Measurements from ENCODE around the gene KLHDC3. TPM values are rescaled to one million over a fixed set of nuclear protein-coding genes. Genes with fewer than 3 reads are reported as not detected.
A peak's percentile ranks its signal among the peaks of the same experiment; 100 is the strongest.

The KLHDC3 gene
- total RNA-seq, 1 experiment from 2014 or later, result 53.7 TPM

DNA sequence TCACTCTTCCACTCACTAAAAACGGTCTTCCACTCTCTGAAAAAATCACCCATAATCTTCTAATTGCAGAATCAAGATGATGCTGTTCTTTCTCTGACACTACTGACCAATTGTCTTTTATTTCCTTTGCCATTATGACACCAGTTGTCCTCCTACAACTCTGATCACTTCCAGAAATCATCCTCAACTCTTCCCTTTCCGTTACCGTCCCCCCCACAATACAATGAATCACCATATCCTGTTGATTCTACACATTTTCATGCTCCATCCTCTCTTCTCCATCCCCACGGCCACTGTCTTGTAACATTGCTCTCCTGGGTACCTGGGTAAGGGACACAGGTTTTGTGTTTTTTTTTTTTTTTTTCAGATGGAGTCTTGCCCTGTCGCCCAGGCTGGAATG lies 32.2 kb upstream of the KLHDC3 start:
- no peak overlapping the region for H3K27ac ChIP-seq (ENCODE audit: low read length)
- no peaks in the 10 kb centered on the region for H4K20me1 ChIP-seq (ENCODE audit: insufficient read depth, low read depth, low read length)
- H3K9ac ChIP-seq (ENCODE audit: low read length), result no peak overlapping the region
- peaks cover 52% of the 10 kb centered on the region for H3K4me1 ChIP-seq (ENCODE audit: low read length)
- H2AFZ ChIP-seq (ENCODE audit: low read length), result no peak overlapping the region
- H3K27me3 ChIP-seq (ENCODE audit: low read length), result no peaks in the 10 kb centered on the region
- no peaks in the 10 kb centered on the region for H3K9me3 ChIP-seq (ENCODE audit: low read length)
- peaks cover 44% of the 10 kb centered on the region for H3K79me2 ChIP-seq (ENCODE audit: low read length)
- H3K4me3 ChIP-seq (ENCODE audit: low read length), result no peak overlapping the region
- no peak for DNase-seq
- no peak overlapping the region for H3K4me2 ChIP-seq (ENCODE audit: low read depth, low read length, poor library complexity, severe bottlenecking)
- H3K9me2 ChIP-seq (replicated peaks; ENCODE audit: insufficient read depth, low read length), result no peaks in the 10 kb centered on the region
- H3K36me3 ChIP-seq (ENCODE audit: insufficient read depth, low read length), result peaks cover 4% of the 10 kb centered on the region; the same call in 1 of the 2 replicates

- Histone ChIP-seq H3K4me2 (ENCODE audit: low read depth, low read length, poor library complexity, severe bottlenecking) (peak within 1 kb of the TSS; percentile 81), H3K79me2 (ENCODE audit: low read length) (peaks cover 47% of the 10 kb centered on the region), H3K9ac (ENCODE audit: low read length) (peak within 1 kb of the TSS; percentile 94), H3K9me3 (ENCODE audit: low read length) (no peaks in the 10 kb centered on the region), H3K4me3 (ENCODE audit: low read length) (peak within 1 kb of the TSS; percentile 76), H3K27ac (ENCODE audit: low read length) (peak within 1 kb of the TSS; percentile 59), H3K4me1 (ENCODE audit: low read length) (peaks cover 38% of the 10 kb centered on the region), H3K36me3 (ENCODE audit: insufficient read depth, low read length) (no peaks in the 10 kb centered on the region), H4K20me1 (ENCODE audit: insufficient read depth, low read depth, low read length) (no peaks in the 10 kb centered on the region), H3K27me3 (ENCODE audit: low read length) (no peaks in the 10 kb centered on the region), H2AFZ (ENCODE audit: low read length) (peak within 1 kb of the TSS; percentile 69; the same call in 1 of the 2 replicates), H3K9me2 (replicated peaks; ENCODE audit: insufficient read depth, low read length) (no peaks in the 10 kb centered on the region)
- DNase-seq, result peak; percentile 99
Measured at GRCh38 chr6:42984001-42984923, 29.8 kb upstream of the KLHDC3 start, which contains the start of gene PPP2R5D. Gene PPP2R5D, plus strand, starts transcription at chr6:42984570. Its CDS starts 108 bp downstream, at chr6:42984678.

DNA sequence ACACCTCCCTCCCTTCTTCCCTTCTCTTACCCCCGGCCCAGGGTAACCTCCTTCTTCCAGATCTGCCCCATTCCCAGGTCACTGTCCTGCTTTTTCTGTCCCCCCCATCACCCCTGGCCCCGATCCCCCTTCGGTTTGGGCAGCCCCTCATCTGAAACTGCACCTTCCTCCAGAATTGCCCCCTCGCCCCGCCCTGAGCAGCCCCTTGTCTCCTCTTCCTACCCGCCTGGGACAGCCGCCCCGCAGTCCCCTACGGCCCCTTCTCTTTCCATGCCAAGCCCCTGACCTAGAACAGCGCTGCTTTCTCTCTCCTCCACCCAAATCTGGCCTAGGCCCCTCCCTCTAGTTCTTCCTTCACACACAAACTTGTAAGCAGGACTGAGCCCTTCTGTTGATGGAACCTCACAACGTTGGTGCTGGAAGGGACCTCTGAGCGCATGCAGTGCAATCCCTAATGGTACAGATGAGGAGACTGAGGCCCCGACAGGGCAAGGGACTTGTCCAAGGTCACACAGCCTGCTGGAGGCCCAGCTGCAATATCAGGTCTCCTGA lies 29.0 kb upstream of the KLHDC3 start:
- H3K27ac ChIP-seq (ENCODE audit: low read length), result peak overlapping the region; percentile 59
- no peaks in the 10 kb centered on the region for H3K9me2 ChIP-seq (replicated peaks; ENCODE audit: insufficient read depth, low read length)
- H2AFZ ChIP-seq (ENCODE audit: low read length), result peak overlapping the region; percentile 33; the same call in 1 of the 2 replicates
- DNase-seq, result peak; percentile 65
- peaks cover 31% of the 10 kb centered on the region for H3K4me1 ChIP-seq (ENCODE audit: low read length)
- H3K27me3 ChIP-seq (ENCODE audit: low read length), result no peaks in the 10 kb centered on the region
- no peaks in the 10 kb centered on the region for H4K20me1 ChIP-seq (ENCODE audit: insufficient read depth, low read depth, low read length)
- peak overlapping the region; percentile 94 for H3K9ac ChIP-seq (ENCODE audit: low read length)
- H3K4me2 ChIP-seq (ENCODE audit: low read depth, low read length, poor library complexity, severe bottlenecking), result peak overlapping the region; percentile 79
- H3K4me3 ChIP-seq (ENCODE audit: low read length), result peak overlapping the region; percentile 76
- peaks cover 53% of the 10 kb centered on the region for H3K79me2 ChIP-seq (ENCODE audit: low read length)
- H3K36me3 ChIP-seq (ENCODE audit: insufficient read depth, low read length), result no peaks in the 10 kb centered on the region; the same call in 1 of the 2 replicates
- H3K9me3 ChIP-seq (ENCODE audit: low read length), result no peaks in the 10 kb centered on the region

DNA sequence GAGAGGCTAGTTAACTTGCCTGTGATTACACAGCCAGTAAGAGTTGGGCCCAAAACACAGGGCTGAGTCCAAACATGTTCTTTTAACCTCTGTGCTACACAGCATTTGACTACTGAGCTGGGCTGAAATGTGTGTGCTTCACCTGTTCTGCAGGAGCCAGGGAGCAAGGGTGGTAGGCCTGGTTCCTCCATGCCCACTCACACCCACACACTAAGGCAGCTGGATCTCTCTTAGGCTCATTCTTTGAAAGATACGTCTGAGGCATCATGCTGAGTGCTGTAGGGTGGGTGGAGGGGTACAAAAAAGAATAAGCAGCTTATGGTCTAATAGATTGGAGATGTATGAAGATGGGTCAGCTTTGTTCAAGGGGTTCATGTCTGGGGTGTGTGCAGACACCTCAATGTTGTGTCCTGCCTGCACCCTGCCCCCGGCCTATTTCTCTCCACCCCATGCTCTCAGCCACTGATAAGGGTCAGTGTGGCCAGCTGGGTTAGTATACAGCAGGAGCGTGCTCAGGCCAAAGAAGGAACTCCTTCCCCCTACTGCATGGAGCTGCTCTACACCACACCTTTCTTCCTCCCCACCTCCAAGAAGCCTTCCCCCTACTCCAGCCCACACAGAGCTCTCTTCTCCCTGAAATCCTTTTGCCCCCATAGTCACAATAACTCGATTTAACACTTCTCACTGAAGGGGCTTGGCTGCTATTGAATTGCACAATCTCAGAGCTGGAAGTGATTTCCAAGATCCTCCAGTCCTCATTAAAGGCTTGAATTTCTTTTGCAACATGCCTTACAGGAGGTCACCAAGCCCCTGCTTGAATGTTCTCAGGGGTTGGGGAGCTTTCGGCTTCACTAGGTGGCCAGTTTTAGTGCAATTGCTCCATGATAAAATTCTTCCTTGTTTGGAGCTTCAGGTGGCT lies 26.3 kb upstream of the KLHDC3 start:
- no peak for DNase-seq
- no peaks in the 10 kb centered on the region for H3K9me3 ChIP-seq (ENCODE audit: low read length)
- no peak overlapping the region for H3K4me3 ChIP-seq (ENCODE audit: low read length)
- no peak overlapping the region for H2AFZ ChIP-seq (ENCODE audit: low read length)
- H3K9ac ChIP-seq (ENCODE audit: low read length), result no peak overlapping the region
- H3K27ac ChIP-seq (ENCODE audit: low read length), result no peak overlapping the region
- H3K27me3 ChIP-seq (ENCODE audit: low read length), result no peaks in the 10 kb centered on the region
- H3K79me2 ChIP-seq (ENCODE audit: low read length), result peaks cover 72% of the 10 kb centered on the region
- peaks cover 23% of the 10 kb centered on the region for H3K4me1 ChIP-seq (ENCODE audit: low read length)
- no peak overlapping the region for H3K4me2 ChIP-seq (ENCODE audit: low read depth, low read length, poor library complexity, severe bottlenecking)
- peaks cover 9% of the 10 kb centered on the region; the same call in 1 of the 2 replicates for H3K36me3 ChIP-seq (ENCODE audit: insufficient read depth, low read length)
- no peaks in the 10 kb centered on the region for H4K20me1 ChIP-seq (ENCODE audit: insufficient read depth, low read depth, low read length)
- no peaks in the 10 kb centered on the region for H3K9me2 ChIP-seq (replicated peaks; ENCODE audit: insufficient read depth, low read length)

DNA sequence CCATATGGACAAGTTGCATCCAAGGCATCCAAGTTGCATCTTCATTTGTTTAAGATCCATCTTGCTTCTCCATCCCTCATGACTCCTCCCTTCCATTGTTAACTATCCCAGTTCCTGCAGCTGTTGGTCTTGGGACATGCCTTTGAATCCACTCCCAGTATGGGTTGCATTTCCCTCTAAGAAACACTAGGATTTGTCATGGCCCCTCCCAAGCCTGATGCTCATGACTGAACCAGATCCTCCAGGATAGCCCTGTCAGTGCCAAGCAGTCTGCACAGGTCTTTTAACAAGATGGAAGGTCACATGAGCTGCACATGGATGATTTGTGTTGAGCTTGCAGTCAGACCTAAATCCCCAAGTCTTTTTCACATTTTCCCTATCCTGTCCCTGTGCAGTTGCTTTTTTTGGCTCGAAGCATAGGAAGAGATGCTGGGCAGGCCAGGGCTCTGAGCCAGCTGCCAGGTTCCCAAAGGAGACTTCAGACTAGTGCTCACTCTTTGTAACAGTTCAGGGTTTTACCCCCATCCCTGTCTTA lies 25.5 kb upstream of the KLHDC3 start:
- H3K9ac ChIP-seq (ENCODE audit: low read length), result no peak overlapping the region
- peaks cover 9% of the 10 kb centered on the region; the same call in 1 of the 2 replicates for H3K36me3 ChIP-seq (ENCODE audit: insufficient read depth, low read length)
- H3K27ac ChIP-seq (ENCODE audit: low read length), result no peak overlapping the region
- H4K20me1 ChIP-seq (ENCODE audit: insufficient read depth, low read depth, low read length), result no peaks in the 10 kb centered on the region
- H3K9me3 ChIP-seq (ENCODE audit: low read length), result no peaks in the 10 kb centered on the region
- no peak overlapping the region for H3K4me3 ChIP-seq (ENCODE audit: low read length)
- no peaks in the 10 kb centered on the region for H3K27me3 ChIP-seq (ENCODE audit: low read length)
- H2AFZ ChIP-seq (ENCODE audit: low read length), result no peak overlapping the region
- DNase-seq, result no peak
- no peaks in the 10 kb centered on the region for H3K9me2 ChIP-seq (replicated peaks; ENCODE audit: insufficient read depth, low read length)
- no peak overlapping the region for H3K4me2 ChIP-seq (ENCODE audit: low read depth, low read length, poor library complexity, severe bottlenecking)
- H3K79me2 ChIP-seq (ENCODE audit: low read length), result peaks cover 76% of the 10 kb centered on the region
- peaks cover 22% of the 10 kb centered on the region for H3K4me1 ChIP-seq (ENCODE audit: low read length)

DNA sequence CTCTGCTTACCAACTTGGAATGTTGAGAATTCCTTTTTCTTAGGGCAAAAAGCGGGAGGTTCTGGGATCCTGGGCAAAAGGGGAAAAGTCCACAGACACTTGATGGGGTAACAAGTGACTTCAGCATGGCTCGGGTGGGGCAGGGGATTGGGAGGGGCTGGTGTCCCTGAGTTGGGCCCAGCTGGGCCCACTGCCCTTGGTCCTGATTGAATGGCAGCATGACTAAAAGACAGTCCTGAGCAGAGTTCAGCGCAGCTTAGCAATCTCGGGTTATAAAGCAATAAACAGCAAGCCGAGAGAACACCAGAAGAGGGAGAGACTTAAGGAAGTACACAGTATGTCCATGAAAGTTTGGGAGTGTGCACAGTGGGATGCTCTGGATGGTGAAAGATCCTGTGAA lies 24.1 kb upstream of the KLHDC3 start:
- H3K9me2 ChIP-seq (replicated peaks; ENCODE audit: insufficient read depth, low read length), result no peaks in the 10 kb centered on the region
- no peaks in the 10 kb centered on the region for H3K9me3 ChIP-seq (ENCODE audit: low read length)
- peaks cover 18% of the 10 kb centered on the region for H3K4me1 ChIP-seq (ENCODE audit: low read length)
- H3K9ac ChIP-seq (ENCODE audit: low read length), result no peak overlapping the region
- H3K36me3 ChIP-seq (ENCODE audit: insufficient read depth, low read length), result peaks cover 9% of the 10 kb centered on the region; the same call in 1 of the 2 replicates
- H3K27me3 ChIP-seq (ENCODE audit: low read length), result no peaks in the 10 kb centered on the region
- no peak overlapping the region for H3K4me2 ChIP-seq (ENCODE audit: low read depth, low read length, poor library complexity, severe bottlenecking)
- H3K79me2 ChIP-seq (ENCODE audit: low read length), result peaks cover 74% of the 10 kb centered on the region
- no peak overlapping the region for H3K4me3 ChIP-seq (ENCODE audit: low read length)
- no peaks in the 10 kb centered on the region for H4K20me1 ChIP-seq (ENCODE audit: insufficient read depth, low read depth, low read length)
- no peak overlapping the region for H3K27ac ChIP-seq (ENCODE audit: low read length)
- H2AFZ ChIP-seq (ENCODE audit: low read length), result no peak overlapping the region
- DNase-seq, result no peak

DNA sequence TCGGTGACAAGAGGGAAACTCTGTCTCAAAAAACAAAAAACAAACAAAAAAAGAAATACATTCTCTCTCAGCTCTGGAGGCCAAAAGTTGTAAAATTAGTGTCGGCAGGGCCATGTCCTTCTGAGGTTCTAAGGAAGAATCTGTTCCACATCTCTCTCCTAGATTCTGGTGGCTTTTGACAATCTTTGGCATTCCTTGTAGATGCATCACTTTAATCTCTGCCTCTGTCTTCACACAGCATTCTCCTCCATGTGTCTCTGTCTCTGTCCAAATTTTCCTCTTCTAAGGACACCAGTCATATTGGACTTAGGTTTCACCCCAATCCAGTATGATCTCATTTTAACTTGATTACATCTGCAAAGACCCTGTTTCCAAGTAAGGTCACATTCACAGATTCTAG lies 20.6 kb upstream of the KLHDC3 start:
- Histone ChIP-seq H3K4me2 (ENCODE audit: low read depth, low read length, poor library complexity, severe bottlenecking) (no peak overlapping the region), H3K27me3 (ENCODE audit: low read length) (no peaks in the 10 kb centered on the region), H3K9me2 (replicated peaks; ENCODE audit: insufficient read depth, low read length) (no peaks in the 10 kb centered on the region), H2AFZ (ENCODE audit: low read length) (no peak overlapping the region), H3K9ac (ENCODE audit: low read length) (no peak overlapping the region), H3K79me2 (ENCODE audit: low read length) (peaks cover 42% of the 10 kb centered on the region), H3K4me1 (ENCODE audit: low read length) (peaks cover 3% of the 10 kb centered on the region; the same call in 1 of the 2 replicates), H3K4me3 (ENCODE audit: low read length) (no peak overlapping the region), H3K9me3 (ENCODE audit: low read length) (no peaks in the 10 kb centered on the region), H4K20me1 (ENCODE audit: insufficient read depth, low read depth, low read length) (no peaks in the 10 kb centered on the region), H3K27ac (ENCODE audit: low read length) (no peak overlapping the region), H3K36me3 (ENCODE audit: insufficient read depth, low read length) (peaks cover 9% of the 10 kb centered on the region; the same call in 1 of the 2 replicates)
- DNase-seq, result no peak
